Coronary artery (tissue), 2 donors: ENCODE results near the gene AGXT.

Experiments
- DNase-seq: peaks from one replicate; pipeline ENCODE4 v3.0.0-alpha.2; 2017; ENCODE audit warnings: low spot score
- H3K27ac ChIP-seq, 2 donors: fragments of 200-600 bp; sonication (generic); one replicate each; pipeline ENCODE4 v1.5.1; 2016 to 2019
- H3K4me3 ChIP-seq: fragments of 200-600 bp; sonication (generic); 2 replicates; pipeline ENCODE4 v1.5.1; 2016; ENCODE audit warnings: mild to moderate bottlenecking, moderate library complexity
- CTCF ChIP-seq: fragments of 200-600 bp; sonication (generic); IDR thresholded peaks from one replicate; pipeline ENCODE4 v1.5.1; 2019; ENCODE audit warnings: antibody characterized with exemption

AGXT gene

GRCh38 chr2:240876035-240876474 is 7.4 kb downstream of the AGXT start:
- no peak overlapping the region for H3K4me3 ChIP-seq
- H3K27ac ChIP-seq: no peak overlapping the region
- no peak for DNase-seq
- no peak for TF ChIP-seq CTCF

- H3K4me3 ChIP-seq: no peak overlapping the region
- TF ChIP-seq CTCF: no peak
- H3K27ac ChIP-seq: no peak overlapping the region
- no peak for DNase-seq
Observed at GRCh38 chr2:240876475-240877251, 8.0 kb downstream of the AGXT start.

- Histone ChIP-seq H3K4me3 (no peak overlapping the region), H3K27ac (no peak overlapping the region)
- TF ChIP-seq CTCF: no peak
- DNase-seq: no peak
Observed at GRCh38 chr2:240877460-240878340, 9.1 kb downstream of the AGXT start.

GRCh38 chr2:240878341-240878936 is 9.8 kb downstream of the AGXT start:
- DNase-seq: no peak
- H3K4me3 ChIP-seq: no peak overlapping the region
- H3K27ac ChIP-seq: no peak overlapping the region
- no peak for TF ChIP-seq CTCF

- no peak for TF ChIP-seq CTCF
- DNase-seq: no peak
- H3K27ac ChIP-seq: no peak overlapping the region
- no peak overlapping the region for H3K4me3 ChIP-seq
Observed at GRCh38 chr2:240879105-240879504, 10.5 kb downstream of the AGXT start.

- no peak overlapping the region for H3K4me3 ChIP-seq
Observed at GRCh38 chr2:240881913-240882312, 13.3 kb downstream of the AGXT start.

More at GRCh38 chr2:240881913-240882312, 13.3 kb downstream of the AGXT start:
- DNase-seq: no peak
- no peak overlapping the region for H3K27ac ChIP-seq
- TF ChIP-seq CTCF: no peak
